Fibroblast of skin of scalp (primary cell): Measurements from ENCODE around the gene TBC1D22A.

Experiments
- DNase-seq: peaks from one replicate; pipeline ENCODE4 v3.0.0-alpha.2; 2013

TBC1D22A gene

DNA sequence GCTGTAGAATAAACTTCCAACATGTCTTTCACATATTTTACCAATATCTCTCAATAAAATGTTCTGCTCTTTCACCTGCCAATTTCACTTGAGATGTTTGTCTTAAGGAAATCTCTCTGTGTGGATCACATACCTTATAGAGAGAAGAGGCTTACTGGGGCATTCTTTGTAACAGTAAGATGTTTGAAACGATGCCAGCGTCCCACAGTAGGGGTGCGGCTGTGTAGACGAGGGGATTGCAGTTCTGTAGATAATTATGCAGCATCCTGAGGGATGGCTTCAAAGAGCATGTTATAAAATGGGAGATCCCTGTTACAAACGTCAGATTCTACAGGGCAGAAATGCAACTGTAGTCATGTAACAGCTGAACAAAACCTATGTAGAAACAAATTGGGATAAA is 200.0 kb downstream of the TBC1D22A start:
- no peak for DNase-seq

DNA sequence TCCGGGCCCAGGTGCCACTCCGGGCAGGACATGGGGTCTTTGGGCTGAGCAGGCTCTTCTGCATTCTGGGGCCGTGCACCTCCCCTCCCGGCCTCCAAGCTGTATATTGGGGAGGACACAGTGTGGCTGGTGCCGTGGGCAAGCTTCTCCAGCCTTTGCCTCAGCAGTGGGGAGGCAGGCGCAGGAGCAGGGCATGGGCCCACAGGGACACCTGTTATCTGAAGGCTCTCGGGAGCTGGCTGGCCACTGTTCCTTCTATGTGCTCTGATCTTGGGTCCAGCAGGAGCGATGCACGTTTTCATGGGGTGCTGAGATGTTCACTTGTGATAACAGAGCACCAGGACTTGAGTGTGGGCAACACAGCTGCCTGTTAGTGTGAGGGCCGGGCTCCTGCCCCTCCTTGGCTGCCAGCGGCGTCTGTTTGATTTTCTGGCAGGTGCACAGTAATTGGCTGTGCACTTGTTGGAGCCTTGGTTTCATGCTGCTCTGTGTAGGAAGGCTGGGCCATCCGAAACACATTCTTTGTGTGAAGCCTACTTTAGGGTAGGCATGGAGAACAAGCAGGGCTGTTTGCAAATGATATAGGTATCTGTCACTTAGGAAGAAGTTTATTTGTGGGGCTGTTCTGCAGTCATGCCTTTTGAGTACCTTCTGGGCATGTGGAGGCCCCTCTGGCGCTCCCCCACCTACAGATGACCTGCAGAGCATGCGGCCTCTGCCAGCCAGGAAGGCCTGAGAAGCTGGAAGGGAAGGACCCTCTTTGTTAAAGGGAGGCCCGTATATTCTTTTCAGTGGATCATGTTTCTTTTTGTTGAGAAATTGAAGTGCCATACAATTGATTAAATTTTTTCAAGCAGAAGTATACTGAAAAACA is 201.5 kb downstream of the TBC1D22A start:
- DNase-seq, result no peak

DNA sequence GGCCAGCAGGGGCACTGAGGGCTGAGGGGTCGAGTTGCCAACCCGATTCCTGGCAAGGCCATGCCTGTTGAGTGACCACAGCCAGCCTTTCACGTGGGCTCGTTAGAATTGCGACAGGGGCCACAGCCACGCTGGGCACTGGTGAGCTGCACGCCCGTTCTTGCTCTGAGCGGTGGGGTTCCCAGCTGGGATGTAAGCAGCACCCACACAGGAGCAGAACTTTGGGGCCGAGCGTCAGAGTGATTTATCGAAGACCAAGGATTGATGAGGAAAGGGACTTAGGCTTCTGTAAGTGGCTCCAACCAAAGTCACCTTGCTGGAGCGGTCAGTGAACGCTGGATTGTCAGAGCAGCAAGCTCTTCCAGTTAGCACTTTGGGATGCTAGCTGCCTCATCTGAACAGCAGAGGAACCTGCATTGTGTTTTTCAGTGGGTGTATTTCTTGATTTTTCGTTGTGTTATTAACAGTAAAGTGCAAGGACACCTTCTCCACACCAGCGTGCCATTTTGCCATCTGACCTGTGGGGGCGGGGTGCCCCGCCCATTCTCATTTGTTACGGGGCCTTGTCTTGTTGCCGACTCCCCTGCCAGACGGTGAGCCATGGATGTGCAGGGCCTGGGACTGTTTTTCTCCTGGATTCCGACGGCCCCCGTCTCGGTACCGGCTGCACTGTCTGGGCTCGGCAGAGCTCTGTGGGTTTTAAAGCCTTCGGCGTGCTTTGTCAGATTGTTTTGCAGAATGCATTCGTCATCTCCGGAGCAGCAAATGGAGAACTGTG is 202.5 kb downstream of the TBC1D22A start:
- no peak for DNase-seq

DNA sequence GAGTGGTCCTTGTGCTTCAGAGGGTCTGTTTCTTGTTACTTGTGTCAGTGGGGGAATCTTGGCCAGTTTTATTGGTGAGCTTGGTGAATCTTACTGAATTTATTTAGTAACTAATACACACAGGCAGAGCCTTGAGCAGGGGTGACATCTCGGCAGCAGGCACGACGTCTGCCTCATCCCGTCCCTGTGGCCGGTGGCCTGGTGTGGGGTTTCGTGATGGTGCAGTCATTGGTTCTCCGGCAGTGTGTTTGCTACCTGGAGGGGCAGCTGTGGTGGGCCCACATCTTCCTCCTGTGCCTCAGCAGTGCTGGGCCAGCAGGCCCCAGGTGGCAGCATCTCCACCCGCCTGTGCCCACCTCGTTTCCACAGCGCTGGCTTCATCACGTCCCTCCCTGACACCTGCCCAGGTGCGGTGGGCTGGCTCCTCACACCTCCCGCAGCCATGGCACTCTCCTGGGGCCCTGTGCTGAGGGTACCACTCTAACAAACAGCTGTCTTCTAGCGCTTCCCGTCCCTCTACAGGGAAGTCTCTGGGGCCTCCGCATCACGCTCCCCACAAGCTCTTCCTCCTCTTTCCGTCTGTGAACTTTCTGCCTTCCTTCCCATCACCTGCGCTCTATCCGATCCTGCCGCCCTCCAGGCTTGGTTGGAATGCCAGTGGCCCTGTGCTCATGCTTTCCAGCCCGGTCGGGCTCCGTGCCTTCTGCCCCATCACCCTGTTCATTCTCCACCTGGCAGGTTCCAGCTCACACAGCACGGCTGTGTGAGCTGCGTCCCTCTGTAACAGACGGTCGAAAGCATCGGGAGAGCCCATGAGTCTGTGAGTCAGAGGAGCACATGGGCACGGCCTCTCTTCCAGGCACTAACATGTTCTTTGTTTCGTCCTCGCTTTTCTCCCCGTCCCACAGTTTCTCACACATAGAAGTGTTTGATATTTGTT is 203.4 kb downstream of the TBC1D22A start:
- DNase-seq, result peak; percentile 14

DNA sequence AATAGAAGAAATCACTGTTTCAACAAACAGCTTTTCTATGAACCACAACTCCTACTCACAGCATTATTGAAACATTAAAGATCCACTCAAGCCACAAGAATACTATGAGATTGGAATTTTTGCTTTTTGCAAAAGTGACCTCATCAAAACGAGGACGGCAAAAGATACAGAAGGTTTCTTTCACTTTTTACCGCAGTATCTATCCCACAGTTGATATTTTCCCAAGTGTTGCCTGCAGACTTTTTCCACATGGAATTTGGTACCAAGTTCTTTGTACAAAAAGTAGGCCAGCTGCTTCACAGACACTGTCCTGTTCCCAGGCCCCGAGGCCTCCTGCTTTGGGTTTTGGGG is 204.0 kb downstream of the TBC1D22A start:
- peak; percentile 14 for DNase-seq

DNA sequence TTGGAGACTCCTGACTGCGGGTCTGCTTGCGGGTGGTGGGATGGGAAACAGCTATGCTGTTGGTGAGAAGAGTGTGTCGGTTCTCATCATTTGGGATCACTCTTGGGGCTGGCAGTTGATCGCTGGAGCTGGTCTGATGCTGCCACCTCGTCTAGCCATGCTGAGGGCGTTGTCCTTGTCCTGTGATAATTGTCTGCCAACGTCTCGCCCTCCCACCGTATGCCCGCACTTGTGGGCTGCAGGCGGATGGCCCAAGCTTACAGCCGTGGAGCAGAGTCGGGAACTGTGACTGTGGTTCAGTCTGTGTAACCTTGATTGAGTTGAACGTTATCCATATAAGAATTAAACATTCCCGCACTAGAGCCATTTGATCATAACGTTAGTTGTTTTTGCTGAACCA is 204.4 kb downstream of the TBC1D22A start:
- DNase-seq, result no peak

DNA sequence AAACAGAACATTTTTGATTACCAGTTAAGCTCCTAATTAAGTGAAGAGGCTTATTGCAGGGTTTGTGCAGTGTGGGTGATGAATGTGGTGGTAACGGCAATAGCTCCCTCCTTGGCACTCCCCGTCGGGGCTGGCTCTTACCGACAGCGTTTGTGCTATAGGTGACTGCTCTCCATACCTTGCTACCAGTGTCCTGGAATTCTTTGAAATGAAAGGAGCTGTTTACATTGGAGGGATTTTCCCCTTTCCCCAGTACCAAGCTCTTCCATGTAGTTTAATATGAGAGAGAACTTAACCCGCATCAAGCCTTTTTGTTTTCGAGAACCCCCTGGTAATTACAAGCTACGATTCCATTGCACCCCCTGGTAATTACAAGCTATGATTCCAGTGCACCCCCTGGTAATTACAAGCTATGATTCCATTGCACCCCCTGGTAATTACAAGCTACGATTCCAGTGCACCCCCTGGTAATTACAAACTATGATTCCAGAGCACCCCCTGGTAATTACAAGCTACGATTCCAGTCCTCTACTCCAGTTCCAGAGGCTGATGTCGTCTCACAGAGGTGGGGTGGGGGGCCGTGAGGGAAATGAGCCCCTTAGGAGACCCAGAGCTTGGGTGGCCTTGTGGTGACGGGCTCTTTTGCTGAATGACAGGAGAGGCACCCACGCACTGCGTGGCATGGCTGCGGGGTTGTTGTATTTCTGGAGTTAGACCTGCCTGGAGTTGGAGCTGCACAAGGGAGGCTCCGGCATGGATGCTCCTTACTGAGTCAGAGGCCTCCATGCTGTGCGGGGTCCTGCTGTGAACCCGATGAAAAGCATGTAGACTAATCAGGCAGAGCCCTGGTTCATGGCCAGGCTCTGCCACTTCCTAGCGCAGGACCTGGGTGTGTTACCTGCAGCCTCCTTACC is 205.3 kb downstream of the TBC1D22A start:
- DNase-seq, result peak; percentile 27

DNA sequence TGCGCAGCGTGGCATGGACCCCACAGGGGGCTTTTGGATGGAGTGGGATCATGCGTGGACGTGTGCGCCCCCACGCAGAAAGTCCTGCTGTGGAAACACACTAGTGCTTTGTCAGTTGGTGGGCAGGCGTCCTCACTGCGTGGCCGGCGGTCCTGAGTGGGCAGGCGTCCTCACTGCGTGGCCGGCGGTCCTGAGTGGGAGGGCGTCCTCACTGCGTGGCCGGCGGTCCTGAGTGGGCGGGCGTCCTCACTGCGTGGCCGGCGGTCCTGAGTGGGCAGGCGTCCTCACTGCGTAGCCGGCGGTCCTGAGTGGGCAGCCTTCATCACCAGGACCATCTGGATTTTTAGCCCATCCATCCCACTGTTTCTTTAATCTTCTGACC is 205.9 kb downstream of the TBC1D22A start:
- DNase-seq, result no peak

DNA sequence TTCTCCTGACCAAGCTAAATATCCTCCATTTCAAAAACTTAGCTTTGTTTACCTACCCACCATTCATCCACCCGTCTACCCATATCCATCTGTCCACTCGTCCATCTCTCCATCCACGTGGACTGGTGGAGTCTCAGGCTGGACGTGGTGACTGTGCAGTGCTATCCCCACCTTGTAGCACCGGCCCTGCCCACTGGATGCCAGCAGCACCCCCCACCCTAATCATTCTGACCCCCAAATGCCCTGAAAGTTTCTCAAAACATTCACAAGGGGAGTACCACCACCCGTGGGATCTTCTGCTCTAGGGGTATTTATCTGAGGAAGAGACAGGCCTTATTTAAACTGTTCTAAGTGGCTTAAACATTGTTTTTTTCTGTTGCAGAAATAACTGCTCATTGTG is 206.4 kb downstream of the TBC1D22A start:
- no peak for DNase-seq

DNA sequence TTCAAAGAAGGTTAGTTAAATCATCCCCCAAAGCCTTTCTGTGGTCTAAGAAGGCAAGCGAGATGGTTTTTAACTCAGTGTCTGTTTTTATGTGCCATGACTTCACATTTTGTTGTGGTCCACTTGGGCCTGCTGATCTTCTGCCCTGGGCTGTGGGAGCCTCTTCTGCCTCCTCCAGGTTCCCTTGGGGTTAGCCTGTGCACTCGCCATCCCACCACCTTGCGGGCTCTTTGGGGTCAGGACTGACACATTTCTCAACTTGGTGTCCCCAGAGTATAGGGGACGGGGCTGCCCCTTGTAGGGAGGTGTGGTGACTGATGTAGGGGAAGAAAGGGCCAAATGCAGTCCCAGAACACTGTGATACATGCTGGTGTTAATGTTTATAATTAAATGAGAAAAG is 207.0 kb downstream of the TBC1D22A start:
- DNase-seq, result no peak

DNA sequence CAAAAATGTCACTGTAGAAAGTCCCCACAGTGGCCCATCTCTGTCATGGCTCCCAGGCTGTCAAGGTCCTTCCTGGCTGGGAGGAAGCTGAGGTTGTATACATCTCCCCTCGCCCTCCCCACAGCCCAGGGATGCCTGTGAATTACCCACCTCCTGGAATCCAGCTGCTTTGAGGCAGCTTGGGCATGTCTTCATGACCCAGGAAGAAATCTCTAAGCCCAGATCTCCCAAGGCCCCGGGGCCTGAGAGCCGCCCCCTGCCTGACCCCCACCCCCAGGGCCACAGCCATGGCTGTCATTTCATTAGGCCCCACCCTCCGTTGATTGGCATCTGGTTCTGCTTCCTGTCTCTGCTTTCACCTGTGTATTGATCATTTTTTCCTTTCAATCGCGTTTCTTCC is 207.5 kb downstream of the TBC1D22A start:
- no peak for DNase-seq

DNA sequence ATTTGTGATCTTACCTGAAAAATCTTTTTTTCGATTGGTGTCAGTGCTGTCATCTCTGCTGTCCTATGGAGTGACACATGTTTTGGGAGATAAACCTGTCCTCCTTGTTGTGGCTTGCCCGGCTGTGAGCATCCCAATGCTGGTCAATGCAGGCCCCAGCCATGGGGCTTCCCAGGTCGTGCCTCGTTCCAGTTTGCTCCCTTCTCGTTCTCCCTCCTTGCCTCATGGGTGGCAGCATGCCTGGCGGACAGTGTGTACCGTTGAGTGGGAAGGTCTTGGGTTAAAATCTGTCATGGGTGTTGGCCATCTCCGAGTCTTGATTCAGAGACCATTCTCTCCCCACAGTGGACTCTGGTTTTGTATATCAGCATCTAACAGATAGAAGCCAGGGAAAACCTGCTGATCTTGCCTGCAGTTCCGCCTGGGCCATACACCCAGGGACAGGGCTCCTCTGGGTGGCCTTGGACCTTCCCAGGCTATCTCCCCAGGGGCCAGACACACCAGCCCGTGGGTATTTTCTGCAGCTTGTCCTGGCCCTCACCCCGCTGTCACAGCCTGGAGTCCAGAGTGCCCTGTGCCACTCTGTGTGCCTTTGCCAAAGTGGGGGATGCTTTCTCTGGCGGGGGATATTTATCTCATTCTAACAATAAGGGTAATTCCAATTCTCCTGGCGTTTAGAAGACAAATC is 208.1 kb downstream of the TBC1D22A start:
- DNase-seq, result no peak

DNA sequence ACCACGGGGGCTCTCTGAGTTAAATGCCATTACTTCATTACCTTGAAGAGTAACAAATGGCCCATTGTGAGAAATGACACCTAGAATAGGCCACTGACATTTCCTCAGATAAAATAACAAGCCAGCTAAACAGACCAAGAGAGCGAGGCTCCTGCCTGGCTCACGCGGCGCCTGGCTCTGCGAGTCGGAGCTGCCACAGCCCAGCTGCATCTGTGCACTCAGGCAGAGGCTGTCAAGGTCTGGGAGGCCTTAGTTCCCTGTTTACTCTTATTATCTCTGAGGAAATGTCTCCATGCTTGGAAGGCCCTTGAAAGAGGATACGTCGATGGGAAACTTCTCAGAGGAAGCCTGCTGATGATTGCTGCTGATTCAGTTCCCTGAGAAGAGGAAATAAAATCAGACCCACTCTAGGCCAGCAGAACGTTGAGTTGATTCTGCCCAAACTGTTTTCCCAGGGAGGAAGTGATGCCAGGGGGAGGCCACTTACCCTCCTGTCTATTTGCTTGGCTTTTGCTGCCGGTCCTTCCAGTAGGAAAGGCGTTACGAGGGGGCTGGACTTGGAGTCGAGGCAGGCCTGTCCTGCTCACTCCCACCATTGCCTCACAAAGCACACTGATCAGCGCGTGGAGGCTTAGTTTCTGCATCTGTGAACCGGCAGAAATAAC is 208.8 kb downstream of the TBC1D22A start:
- no peak for DNase-seq

DNA sequence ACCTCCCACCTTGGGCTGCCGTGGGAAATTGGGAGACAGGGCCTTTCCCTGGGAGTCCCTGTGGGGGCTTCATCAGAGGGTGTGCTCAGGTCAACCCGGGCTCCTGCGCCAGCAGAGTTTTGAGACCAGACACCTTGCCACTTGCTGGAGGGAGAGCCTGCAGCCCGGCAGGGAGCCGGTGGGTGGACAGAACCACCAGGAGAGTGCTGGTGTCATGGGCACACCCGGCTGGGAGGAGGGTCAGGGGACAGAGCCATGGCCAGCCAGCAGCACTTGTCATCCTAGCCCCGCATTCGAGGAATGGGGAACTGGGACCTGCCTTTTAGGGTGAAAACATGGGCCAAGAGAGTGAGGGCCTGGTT is 209.3 kb downstream of the TBC1D22A start:
- no peak for DNase-seq

DNA sequence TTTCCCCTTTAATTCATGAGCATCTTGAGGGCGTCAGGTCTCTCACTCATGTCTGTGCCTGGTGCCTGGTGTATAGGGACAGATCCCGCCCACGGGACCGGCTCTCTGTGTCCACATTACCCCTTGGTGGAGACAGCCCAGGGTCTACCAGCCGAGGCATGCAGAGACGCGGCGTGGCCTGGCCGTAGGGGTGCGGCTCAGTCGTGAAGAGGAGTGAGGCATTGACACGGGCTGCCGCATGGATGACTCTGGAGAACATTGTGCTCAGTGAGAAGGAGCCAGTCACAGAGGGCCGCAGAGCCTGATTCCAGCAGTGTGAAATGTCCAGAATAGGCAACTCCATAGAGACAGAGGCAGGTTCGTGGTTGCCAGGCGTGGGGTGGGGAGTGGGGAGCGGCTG is 209.8 kb downstream of the TBC1D22A start:
- no peak for DNase-seq

DNA sequence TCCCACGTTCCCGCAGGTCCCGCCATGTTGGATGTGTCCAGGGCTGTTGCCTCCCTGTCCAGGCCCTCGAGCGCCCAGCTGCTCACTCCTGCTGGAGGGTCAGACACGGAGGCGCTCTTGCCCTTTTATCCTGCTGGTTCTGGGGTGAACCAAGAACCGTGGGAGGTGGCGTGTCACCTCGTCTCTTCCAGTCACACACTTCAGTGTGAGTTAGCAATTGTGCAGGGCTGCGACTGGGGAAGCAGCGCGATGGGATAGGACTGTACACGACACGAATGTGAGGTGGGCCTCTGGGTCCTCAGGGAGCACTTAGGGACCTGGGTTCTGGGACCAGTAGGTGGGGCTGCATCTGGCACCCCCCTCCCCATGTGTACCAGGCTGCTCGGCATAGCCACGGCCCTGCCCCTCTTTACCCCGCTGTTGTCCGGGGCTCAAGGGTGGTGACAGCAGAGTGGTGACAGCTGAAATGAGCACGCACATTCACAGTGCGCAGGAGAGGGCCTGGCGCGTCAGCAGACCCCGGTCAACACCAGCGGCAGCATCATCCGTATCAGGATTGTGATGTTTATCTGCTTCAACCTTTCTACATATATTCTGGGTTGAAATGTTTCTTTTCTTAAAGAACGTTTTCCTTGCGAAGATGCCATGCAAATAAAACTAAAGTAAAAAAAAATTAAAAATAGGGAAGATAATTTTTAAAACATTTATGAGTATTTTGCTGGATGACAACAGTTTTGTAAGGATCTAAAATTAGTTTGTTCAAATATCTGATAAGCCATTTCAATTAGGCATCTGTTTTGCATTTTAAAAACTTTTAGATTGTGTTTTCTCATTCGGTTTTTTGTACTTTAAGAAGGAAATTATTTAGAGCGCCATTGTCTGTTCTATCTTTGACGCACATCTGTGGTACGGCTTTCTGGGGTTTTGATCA is 210.7 kb downstream of the TBC1D22A start:
- DNase-seq, result no peak

DNA sequence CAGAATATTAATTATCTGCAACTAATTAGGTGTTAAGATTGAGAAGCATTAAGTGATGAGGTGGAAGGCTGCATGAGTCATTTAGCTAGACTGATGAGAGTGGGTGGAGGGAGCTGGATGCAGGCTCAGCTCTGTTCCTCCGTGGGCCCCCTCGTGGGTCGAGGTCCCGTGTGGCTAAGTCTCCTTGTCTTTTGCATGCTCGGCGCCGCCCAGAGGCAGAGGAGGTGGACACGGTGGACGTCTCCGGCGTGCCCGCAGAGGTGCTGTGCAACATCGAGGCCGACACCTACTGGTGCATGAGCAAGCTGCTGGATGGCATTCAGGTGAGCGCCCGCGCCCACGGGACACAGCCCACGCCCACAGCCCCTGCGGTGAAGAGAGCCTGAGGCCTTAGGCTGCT is 211.6 kb downstream of the TBC1D22A start:
- DNase-seq, result no peak

DNA sequence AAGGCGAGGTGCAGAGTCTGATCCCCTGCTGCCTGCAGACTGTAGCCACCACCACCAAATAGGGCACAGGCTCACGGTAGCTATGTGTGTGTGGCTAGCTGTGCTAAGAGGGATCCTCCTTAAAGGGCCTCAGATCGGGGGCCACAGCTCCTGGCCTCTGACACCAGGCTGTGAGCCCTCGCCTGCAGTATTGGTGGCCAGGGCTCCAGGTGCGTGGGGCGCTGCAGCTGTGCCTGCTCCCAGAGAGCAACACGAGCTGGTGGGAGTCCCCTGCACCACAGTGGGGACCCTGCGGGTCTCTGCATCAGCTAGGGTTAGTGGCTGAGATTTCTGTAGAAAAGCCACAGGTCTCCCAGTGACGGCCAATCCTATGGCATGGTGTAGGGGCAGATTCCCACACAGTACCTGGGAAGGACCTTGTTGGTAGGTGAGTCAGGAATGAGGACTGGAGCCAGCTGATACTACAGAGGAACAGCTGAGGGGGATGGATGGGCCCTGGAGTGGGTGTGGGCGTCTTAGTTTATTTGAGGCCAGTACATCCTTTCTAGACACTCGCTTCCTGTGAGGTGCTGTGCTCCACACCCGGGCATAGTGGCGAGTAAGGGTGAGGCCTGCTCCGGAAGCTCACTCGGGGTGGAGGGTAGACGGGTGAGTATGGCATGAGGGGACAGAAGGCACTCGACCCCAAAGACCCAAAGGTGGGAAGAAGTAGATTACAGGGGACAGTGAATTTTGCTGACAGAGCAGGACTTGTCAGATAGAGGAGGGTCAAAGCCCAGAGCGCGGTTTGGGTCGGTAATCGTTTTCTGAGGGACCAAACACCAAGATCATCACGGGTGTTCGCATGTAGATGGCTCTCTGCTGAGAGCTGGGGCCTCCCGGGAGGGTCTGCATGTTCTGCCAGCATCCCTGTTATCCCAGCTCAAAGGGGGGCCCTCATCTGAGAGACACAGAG is 212.5 kb downstream of the TBC1D22A start:
- no peak for DNase-seq
